Psoas muscle (tissue), 8 donors: ENCODE data around the gene EPHB1. TPM values are rescaled to one million over a fixed set of nuclear protein-coding genes. Genes with fewer than 3 reads are reported as not detected.

Source experiments
- ATAC-seq, 4 donors: fragments of 200-7000 bp; cut with Tn5 transposase; one replicate each; pipeline ENCODE4 v1.9.1; 2020; ENCODE audit warnings: moderate library complexity in 3 of 4, mild to moderate bottlenecking in 2 of 4
- DNase-seq, 2 donors: peaks; one replicate each; pipeline ENCODE4 v3.0.0-alpha.2; 2020
- H3K27ac ChIP-seq: fragments of 200-600 bp; one replicate; pipeline ENCODE4 v1.8.0; 2022
- H3K27me3 ChIP-seq, 3 donors: fragments of 200-600 bp in 1 of 3; one replicate each; pipeline versions ENCODE4 v1.6.1 to v1.8.0; 2013 to 2022; ENCODE audit warnings: low read length in 2 of 3, mild to moderate bottlenecking in 2 of 3, moderate library complexity in 1 of 3; ENCODE audit not compliant: insufficient read depth in 3 of 3
- H3K36me3 ChIP-seq, 2 donors: fragments of 200-600 bp in 1 of 2; one replicate each; pipeline versions ENCODE4 v1.6.1 to v1.8.0; 2013 to 2022; ENCODE audit warnings: low read depth in 1 of 2, mild to moderate bottlenecking in 1 of 2, moderate library complexity in 1 of 2; ENCODE audit not compliant: insufficient read depth in 1 of 2
- H3K4me1 ChIP-seq: fragments of 200-600 bp; one replicate; pipeline ENCODE4 v1.8.0; 2022
- H3K4me3 ChIP-seq: fragments of 200-600 bp; one replicate; pipeline ENCODE4 v1.8.0; 2022; ENCODE audit warnings: mild to moderate bottlenecking
- H3K9me3 ChIP-seq: fragments of 200-600 bp; one replicate; pipeline ENCODE4 v1.8.0; 2022
- CTCF ChIP-seq: fragments of 200-600 bp; IDR thresholded peaks from one replicate; pipeline ENCODE4 v1.8.0; 2022; ENCODE audit warnings: antibody characterized with exemption
- WGBS, 3 donors: extraction: QIAGEN DNeasy Blood & Tissue Kit; methylation state at CpG; one replicate each; pipeline versions ENCODE4 v1.1.6 to v1.1.7; 2013; 5-methylcytosine and 5-hydroxymethylcytosine counted together
- intact Hi-C, 2 donors: fragments of 100-400 bp; cut with DNase I; formaldehyde crosslinking; loops; one replicate each; pipeline versions ENCODE4 v1.11.0 to v1.14.2; 2022
- polyA plus RNA-seq, 3 donors: library from polyadenylated mRNA; stranded (reverse); fragments of 200-250 nt; gene quantifications; one replicate each; pipeline ENCODE4 v1.2.3, GENCODE V29; 2013
- total RNA-seq, 4 donors: library from RNA; stranded (reverse); fragmentation: NEBNext Ultra II Directional in 2 of 4; extraction: Animal tissue kit (Norgen Biotek cat#: 25700) in 2 of 4; gene quantifications; one replicate each; pipeline versions ENCODE4 v1.2.1 to v1.2.4, GENCODE V29; 2021 to 2023
- donor health status: healthy with polysubstance abuse.
- donor health status: DM: no; HTN: no; CAD: no; lungs with moderate emphysema.
- donor health status: Bipolar disorder and iron deficiency.
- donor health status: healthy.
- donor health status: DM: yes; HTN: yes; CAD: no.
- donor health status: DM: no; HTN: no; CAD: no.
- donor health status: DM: no; HTN: no; CAD: no.
- donor health status: DM: yes; HTN: yes; CAD: no.

EPHB1 gene
- total and polyA plus RNA-seq, 7 donors: 0.85 to 6.3 (median 2.0) TPM

- 90 to 95% (median 94%) methylated on average over 2 of the region's 2 CpGs for WGBS, 3 donors
- Histone ChIP-seq H3K4me1 (no peaks in the 10 kb centered on the region), H3K36me3 (no peaks in the 10 kb centered on the region), H3K4me3 (no peak overlapping the region), H3K27me3 (no peaks in the 10 kb centered on the region), H3K27ac (no peak overlapping the region), H3K9me3 (no peaks in the 10 kb centered on the region)
- DNase-seq: no peak
- no peak for ATAC-seq
- intact Hi-C loops: loop anchor here (10.0 kb wide), 1 partner anchor 455 kb away; no protein-coding TSS in a partner anchor
- TF ChIP-seq CTCF: no peak
Measured at GRCh38 chr3:134790065-134790464, 5.0 kb upstream of the EPHB1 start.

- WGBS, 3 donors: 92 to 95% (median 93%) methylated on average over 8 of the region's 8 CpGs
- intact Hi-C loops: loop anchor here (2.0 to 10.0 kb wide), 2 partner anchors 453 to 713 kb away; no protein-coding TSS in a partner anchor
- no peaks in the 10 kb centered on the region for H3K9me3 ChIP-seq
- peaks cover 0 to 9% (median 0%) of the 10 kb centered on the region in 3 donors for H3K27me3 ChIP-seq
- DNase-seq (no peak), ATAC-seq (no peak)
- H3K36me3 ChIP-seq: no peaks in the 10 kb centered on the region
- no peak overlapping the region for H3K27ac ChIP-seq
- peaks cover 5% of the 10 kb centered on the region for H3K4me1 ChIP-seq
- no peak overlapping the region for H3K4me3 ChIP-seq
- no peak for TF ChIP-seq CTCF
Measured at GRCh38 chr3:134791992-134792391, 3.1 kb upstream of the EPHB1 start.

GRCh38 chr3:134792700-134793099 is 2.4 kb upstream of the EPHB1 start:
- peaks cover 8% of the 10 kb centered on the region for H3K4me1 ChIP-seq
- peaks cover 0 to 11% (median 0%) of the 10 kb centered on the region in 3 donors for H3K27me3 ChIP-seq
- no peak overlapping the region for H3K27ac ChIP-seq
- WGBS, 3 donors: 81 to 91% (median 89%) methylated on average over 4 of the region's 4 CpGs
- no peak for ATAC-seq
- intact Hi-C loops: loop anchor here (2.0 to 10.0 kb wide), 2 partner anchors 452 to 712 kb away; no protein-coding TSS in a partner anchor
- no peaks in the 10 kb centered on the region for H3K36me3 ChIP-seq
- TF ChIP-seq CTCF: no peak
- DNase-seq: no peak
- no peaks in the 10 kb centered on the region for H3K9me3 ChIP-seq
- no peak overlapping the region for H3K4me3 ChIP-seq

- intact Hi-C loops: loop anchor here (2.0 to 10.0 kb wide), 2 partner anchors 451 to 711 kb away; no protein-coding TSS in a partner anchor
- ATAC-seq (no peak), DNase-seq (no peak)
- TF ChIP-seq CTCF: no peak
- Histone ChIP-seq H3K27ac (no peak overlapping the region), H3K4me3 (no peak overlapping the region), H3K4me1 (peaks cover 8% of the 10 kb centered on the region), H3K9me3 (no peaks in the 10 kb centered on the region), H3K27me3 (peaks cover 0 to 11% (median 0%) of the 10 kb centered on the region in 3 donors), H3K36me3 (no peaks in the 10 kb centered on the region)
- WGBS, 3 donors: 93 to 95% (median 95%) methylated on average over 4 of the region's 4 CpGs
Measured at GRCh38 chr3:134793562-134793961, 1.5 kb upstream of the EPHB1 start.

GRCh38 chr3:134794323-134794722 is 737 bp upstream of the EPHB1 start:
- Histone ChIP-seq H3K36me3 (no peaks in the 10 kb centered on the region), H3K27me3 (peaks cover 0 to 11% (median 0%) of the 10 kb centered on the region in 3 donors), H3K4me3 (no peak overlapping the region), H3K27ac (no peak overlapping the region), H3K9me3 (no peaks in the 10 kb centered on the region), H3K4me1 (peaks cover 13% of the 10 kb centered on the region)
- intact Hi-C loops: loop anchor here (2.0 to 10.0 kb wide), 2 partner anchors 450 to 1100 kb away; no protein-coding TSS in a partner anchor
- 66 to 69% (median 67%) methylated on average over 9 of the region's 9 CpGs for WGBS, 3 donors
- DNase-seq (no peak), ATAC-seq (no peak)
- no peak for TF ChIP-seq CTCF
